IPS-11a (cell line): ENCODE data around the gene NPC1L1.
"Not testable (repeated sequence)": the region's sequence is repeated elsewhere in the genome, so short reads cannot be mapped to it uniquely, and the experiment has no call there.

Experiments
- H3K4me3 ChIP-seq: one replicate; pipeline ENCODE4 v1.5.1; 2013; ENCODE audit warnings: low read depth, low read length, control low read depth

Gene NPC1L1

GRCh38 chr7:44565795-44566559 is 24.8 kb upstream of the NPC1L1 start:
- no peak overlapping the region for H3K4me3 ChIP-seq

GRCh38 chr7:44565097-44565794 is 24.1 kb upstream of the NPC1L1 start:
- H3K4me3 ChIP-seq: no peak overlapping the region

GRCh38 chr7:44564606-44565005 is 23.5 kb upstream of the NPC1L1 start:
- no peak overlapping the region for H3K4me3 ChIP-seq

GRCh38 chr7:44563171-44563679 is 22.1 kb upstream of the NPC1L1 start:
- no peak overlapping the region for H3K4me3 ChIP-seq

- not testable (repeated sequence) for H3K4me3 ChIP-seq
Measured at GRCh38 chr7:44562622-44562962, 21.5 kb upstream of the NPC1L1 start.

GRCh38 chr7:44561962-44562621 is 21.0 kb upstream of the NPC1L1 start:
- no peak overlapping the region for H3K4me3 ChIP-seq

- no peak overlapping the region for H3K4me3 ChIP-seq
Measured at GRCh38 chr7:44561481-44561880, 20.4 kb upstream of the NPC1L1 start.

- no peak overlapping the region for H3K4me3 ChIP-seq
Measured at GRCh38 chr7:44559485-44559884, 18.4 kb upstream of the NPC1L1 start.

GRCh38 chr7:44557485-44557884 is 16.4 kb upstream of the NPC1L1 start:
- no peak overlapping the region for H3K4me3 ChIP-seq

GRCh38 chr7:44555350-44555749 is 14.2 kb upstream of the NPC1L1 start:
- no peak overlapping the region for H3K4me3 ChIP-seq

- H3K4me3 ChIP-seq: not testable (repeated sequence)
Measured at GRCh38 chr7:44552473-44553005, 11.4 kb upstream of the NPC1L1 start.

- H3K4me3 ChIP-seq: no peak overlapping the region
Measured at GRCh38 chr7:44549457-44549856, 8.3 kb upstream of the NPC1L1 start.

- no peak overlapping the region for H3K4me3 ChIP-seq
Measured at GRCh38 chr7:44548893-44549292, 7.8 kb upstream of the NPC1L1 start.

- H3K4me3 ChIP-seq: no peak overlapping the region
Measured at GRCh38 chr7:44547536-44548231, 6.6 kb upstream of the NPC1L1 start.

- H3K4me3 ChIP-seq: no peak overlapping the region
Measured at GRCh38 chr7:44541876-44542610, 913 bp upstream of the NPC1L1 start.

GRCh38 chr7:44540592-44541027 is 520 bp downstream of the NPC1L1 start:
- H3K4me3 ChIP-seq: no peak overlapping the region

- H3K4me3 ChIP-seq: no peak overlapping the region
Measured at GRCh38 chr7:44539669-44540506, 1.2 kb downstream of the NPC1L1 start.

GRCh38 chr7:44538798-44539668 is 2.1 kb downstream of the NPC1L1 start:
- H3K4me3 ChIP-seq: no peak overlapping the region
